Keratinocyte (primary cell): ENCODE results near the gene TAF5. TPM values are rescaled to one million over a fixed set of nuclear protein-coding genes. Genes with fewer than 3 reads are reported as not detected.

Experiments
- DNase-seq: peaks from one replicate; pipeline ENCODE4 v3.0.0-alpha.2; 2011; ENCODE audit warnings: low read depth, missing footprints, low spot score
- FAIRE-seq: peaks from 2 replicates; lab custom pipeline; 2011; peaks lifted over from hg19 to GRCh38; lab: Jason Lieb, UNC
- H2AFZ ChIP-seq: 2 replicates; pipeline ENCODE4 v1.6.0; 2012; ENCODE audit warnings: low read length, control low read depth, inconsistent platforms; ENCODE audit not compliant: control insufficient read depth
- H3K27ac ChIP-seq: 2 replicates; pipeline ENCODE4 v1.5.1; 2011; ENCODE audit warnings: low read length; ENCODE audit not compliant: control insufficient read depth, insufficient read depth
- H3K27me3 ChIP-seq: 3 replicates; pipeline ENCODE4 v1.6.0; 2011; ENCODE audit warnings: low read length; ENCODE audit not compliant: control insufficient read depth, insufficient read depth; ENCODE audit errors: extremely low read depth
- H3K36me3 ChIP-seq, 2 experiments: 2 replicates in 1 of 2; 3 replicates in 1 of 2; pipeline ENCODE4 v1.5.1; 2011; ENCODE audit warnings: low read length in 2 of 2, mild to moderate bottlenecking in 1 of 2; ENCODE audit not compliant: control insufficient read depth in 2 of 2, insufficient read depth in 2 of 2; ENCODE audit errors: extremely low read depth in 1 of 2
- H3K4me1 ChIP-seq: 3 replicates; pipeline ENCODE4 v1.5.1; 2011; ENCODE audit warnings: low read length; ENCODE audit not compliant: control insufficient read depth, insufficient read depth; ENCODE audit errors: extremely low read depth
- H3K4me2 ChIP-seq: 3 replicates; pipeline ENCODE4 v1.6.0; 2011; ENCODE audit warnings: low read depth, low read length; ENCODE audit not compliant: control insufficient read depth, insufficient read depth; ENCODE audit errors: extremely low read depth
- H3K4me3 ChIP-seq, 3 experiments: fragments of 200-600 bp in 1 of 3; sonication (generic) in 1 of 3; 2 replicates in 2 of 3; 3 replicates in 1 of 3; pipeline ENCODE4 v1.5.1; 2011 to 2016; ENCODE audit warnings: low read length in 3 of 3, mild to moderate bottlenecking in 3 of 3, control low read depth in 2 of 3, inconsistent platforms in 1 of 3, low read depth in 1 of 3, mixed read lengths in 1 of 3, mixed run types in 1 of 3, moderate library complexity in 1 of 3; ENCODE audit not compliant: control insufficient read depth in 2 of 3, insufficient read depth in 2 of 3; ENCODE audit errors: extremely low read depth in 1 of 3
- H3K79me2 ChIP-seq: 2 replicates; pipeline ENCODE4 v1.6.0; 2012; ENCODE audit warnings: low read length; ENCODE audit not compliant: control insufficient read depth, insufficient read depth
- H3K9ac ChIP-seq: 3 replicates; pipeline ENCODE4 v1.6.0; 2011; ENCODE audit warnings: low read length; ENCODE audit not compliant: control insufficient read depth, insufficient read depth; ENCODE audit errors: extremely low read depth
- H3K9me1 ChIP-seq: 3 replicates; pipeline ENCODE4 v1.6.0; 2011; ENCODE audit warnings: low read length; ENCODE audit not compliant: control insufficient read depth, insufficient read depth; ENCODE audit errors: extremely low read depth
- H3K9me3 ChIP-seq: 2 replicates; pipeline ENCODE4 v1.5.1; 2012; ENCODE audit warnings: low read depth, low read length; ENCODE audit not compliant: control insufficient read depth
- H4K20me1 ChIP-seq: 3 replicates; pipeline ENCODE4 v1.6.0; 2011; ENCODE audit warnings: low read length; ENCODE audit not compliant: control insufficient read depth, insufficient read depth; ENCODE audit errors: extremely low read depth
- EZH2 ChIP-seq: IDR thresholded peaks from one replicate; pipeline ENCODE4 v1.6.1; 2012; ENCODE audit warnings: inconsistent platforms, mild to moderate bottlenecking, low read length, moderate library complexity
- dilution Hi-C: fragments of 300-500 bp; cut with MboI; formaldehyde crosslinking; loops from one replicate; pipeline ENCODE4 v1.7.0; 2020; ENCODE audit warnings: low sequenced_read_pairs; ENCODE audit not compliant: extremely low pct_ligation_motif_present
- polyA plus RNA-seq, 5 experiments: library from polyadenylated mRNA; depleted of rRNA in 3 of 5; stranded (reverse) in 3 of 5; stranded (forward) in 1 of 5; unstranded in 1 of 5; fragments of >200 nt; gene quantifications; 1 replicate in 1 of 5; 2 replicates in 3 of 5; 3 replicates in 1 of 5; pipeline versions ENCODE4 v1.2.1 to v1.2.3, GENCODE V29; 2011 to 2012; ENCODE audit warnings: missing spikeins in 2 of 5, low read depth in 1 of 5, low replicate concordance in 1 of 5
- TF ChIP-seq, protein P1 (sequence below), 3 experiments: IDR thresholded peaks in 1 of 3; conservative IDR thresholded peaks in 1 of 3; optimal IDR thresholded peaks in 1 of 3; 2 replicates in 2 of 3; 3 replicates in 1 of 3; pipeline versions ENCODE3 to v1.5.1; 2011; ENCODE audit warnings: low read length in 3 of 3, mild to moderate bottlenecking in 3 of 3, moderate library complexity in 2 of 3, control low read depth in 1 of 3, inconsistent platforms in 1 of 3; ENCODE audit not compliant: insufficient read depth in 2 of 3; ENCODE audit errors: extremely low read depth in 1 of 3

Gene TAF5
- polyA plus RNA-seq, 1 donor (not counting 4 experiments of a cell fraction or from before 2014, with no cell fraction given), result 4.4 TPM

DNA sequence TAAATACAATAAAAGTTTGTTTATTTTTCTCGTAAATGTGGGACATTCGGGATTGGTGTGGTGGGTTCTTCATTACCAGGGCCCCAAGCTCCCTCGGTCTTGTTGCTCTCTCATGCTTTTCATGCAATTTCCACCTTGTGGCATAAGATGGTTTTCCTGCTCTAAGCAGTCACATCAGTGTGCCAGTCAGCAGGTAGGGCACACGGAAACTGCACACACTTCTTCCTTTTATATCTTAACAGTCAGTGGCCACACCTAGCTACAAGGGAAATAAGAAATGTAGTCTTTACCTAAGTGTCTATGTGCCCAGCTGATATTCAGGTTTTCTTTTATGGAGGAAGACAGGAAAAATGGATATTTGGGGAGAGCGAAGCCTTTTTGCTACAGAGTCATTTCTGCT, 6.5 kb downstream of the TAF5 start:
- Histone ChIP-seq H3K27ac (no peak overlapping the region), H4K20me1 (no peaks in the 10 kb centered on the region), H3K9me3 (no peaks in the 10 kb centered on the region), H3K9ac (no peak overlapping the region), H3K9me1 (no peaks in the 10 kb centered on the region), H2AFZ (no peak overlapping the region), H3K27me3 (no peaks in the 10 kb centered on the region), H3K4me1 (peaks cover 3% of the 10 kb centered on the region), H3K4me3 (no peak overlapping the region), H3K36me3 (peaks cover 3 to 9% of the 10 kb centered on the region in 2 experiments), H3K4me2 (no peak overlapping the region), H3K79me2 (peaks cover 7% of the 10 kb centered on the region)
- DNase-seq (no peak), FAIRE-seq (no peak)
- TF ChIP-seq, protein P1, sequence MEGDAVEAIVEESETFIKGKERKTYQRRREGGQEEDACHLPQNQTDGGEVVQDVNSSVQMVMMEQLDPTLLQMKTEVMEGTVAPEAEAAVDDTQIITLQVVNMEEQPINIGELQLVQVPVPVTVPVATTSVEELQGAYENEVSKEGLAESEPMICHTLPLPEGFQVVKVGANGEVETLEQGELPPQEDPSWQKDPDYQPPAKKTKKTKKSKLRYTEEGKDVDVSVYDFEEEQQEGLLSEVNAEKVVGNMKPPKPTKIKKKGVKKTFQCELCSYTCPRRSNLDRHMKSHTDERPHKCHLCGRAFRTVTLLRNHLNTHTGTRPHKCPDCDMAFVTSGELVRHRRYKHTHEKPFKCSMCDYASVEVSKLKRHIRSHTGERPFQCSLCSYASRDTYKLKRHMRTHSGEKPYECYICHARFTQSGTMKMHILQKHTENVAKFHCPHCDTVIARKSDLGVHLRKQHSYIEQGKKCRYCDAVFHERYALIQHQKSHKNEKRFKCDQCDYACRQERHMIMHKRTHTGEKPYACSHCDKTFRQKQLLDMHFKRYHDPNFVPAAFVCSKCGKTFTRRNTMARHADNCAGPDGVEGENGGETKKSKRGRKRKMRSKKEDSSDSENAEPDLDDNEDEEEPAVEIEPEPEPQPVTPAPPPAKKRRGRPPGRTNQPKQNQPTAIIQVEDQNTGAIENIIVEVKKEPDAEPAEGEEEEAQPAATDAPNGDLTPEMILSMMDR (optimal IDR thresholded peaks at IDR 0.05 in 1 of 3, IDR thresholded peaks at IDR 0.05 in 1 of 3, conservative IDR thresholded peaks at IDR 0.05 in 1 of 3; ENCODE audit: extremely low read depth in 1 of 3, insufficient read depth in 2 of 3, low read length in 3 of 3), result no peak
- TF ChIP-seq EZH2, result no peak
- dilution Hi-C loops, result no loop called here

DNA sequence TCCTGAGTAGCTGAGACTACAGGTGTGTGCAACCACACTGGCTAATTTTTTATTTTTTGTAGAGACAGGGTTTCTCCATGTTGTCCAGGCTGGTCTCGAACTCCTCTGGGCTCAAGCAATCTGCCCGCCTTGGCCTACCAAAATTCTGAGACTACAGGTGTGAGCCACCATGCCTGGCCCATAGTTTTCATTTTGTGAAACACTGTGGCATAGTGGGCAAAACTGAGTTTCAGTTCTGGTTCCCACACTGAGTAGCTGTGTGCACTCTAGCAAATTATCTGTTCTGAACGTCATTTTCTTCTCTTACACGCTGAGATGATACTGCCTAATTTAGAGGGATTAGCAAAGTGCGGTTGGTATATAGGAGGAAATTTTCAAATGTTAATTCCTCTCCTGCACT, 15.0 kb downstream of the TAF5 start:
- Histone ChIP-seq H3K4me3 (no peak overlapping the region), H3K9me1 (no peaks in the 10 kb centered on the region), H3K79me2 (no peaks in the 10 kb centered on the region), H3K27ac (no peak overlapping the region), H3K4me1 (no peaks in the 10 kb centered on the region), H3K9ac (no peak overlapping the region), H2AFZ (no peak overlapping the region), H3K9me3 (no peaks in the 10 kb centered on the region), H3K4me2 (no peak overlapping the region), H3K27me3 (no peaks in the 10 kb centered on the region), H3K36me3 (peaks cover 0 to 3% of the 10 kb centered on the region in 2 experiments), H4K20me1 (no peaks in the 10 kb centered on the region)
- FAIRE-seq (no peak), DNase-seq (no peak)
- dilution Hi-C loops, result no loop called here
- TF ChIP-seq, protein P1 (optimal IDR thresholded peaks at IDR 0.05 in 1 of 3, IDR thresholded peaks at IDR 0.05 in 1 of 3, conservative IDR thresholded peaks at IDR 0.05 in 1 of 3; ENCODE audit: extremely low read depth in 1 of 3, insufficient read depth in 2 of 3, low read length in 3 of 3), result no peak
- TF ChIP-seq EZH2, result no peak
